HG03175 (cell line): Measurements from ENCODE around the gene NOA1.

Source experiments
- ATAC-seq: cut with Tn5 transposase; IDR thresholded peaks from one replicate; pipeline ENCODE4 v1.9.1; 2021; ENCODE audit warnings: mild to moderate bottlenecking, moderate library complexity; ENCODE audit not compliant: unreplicated experiment

NOA1 gene

DNA sequence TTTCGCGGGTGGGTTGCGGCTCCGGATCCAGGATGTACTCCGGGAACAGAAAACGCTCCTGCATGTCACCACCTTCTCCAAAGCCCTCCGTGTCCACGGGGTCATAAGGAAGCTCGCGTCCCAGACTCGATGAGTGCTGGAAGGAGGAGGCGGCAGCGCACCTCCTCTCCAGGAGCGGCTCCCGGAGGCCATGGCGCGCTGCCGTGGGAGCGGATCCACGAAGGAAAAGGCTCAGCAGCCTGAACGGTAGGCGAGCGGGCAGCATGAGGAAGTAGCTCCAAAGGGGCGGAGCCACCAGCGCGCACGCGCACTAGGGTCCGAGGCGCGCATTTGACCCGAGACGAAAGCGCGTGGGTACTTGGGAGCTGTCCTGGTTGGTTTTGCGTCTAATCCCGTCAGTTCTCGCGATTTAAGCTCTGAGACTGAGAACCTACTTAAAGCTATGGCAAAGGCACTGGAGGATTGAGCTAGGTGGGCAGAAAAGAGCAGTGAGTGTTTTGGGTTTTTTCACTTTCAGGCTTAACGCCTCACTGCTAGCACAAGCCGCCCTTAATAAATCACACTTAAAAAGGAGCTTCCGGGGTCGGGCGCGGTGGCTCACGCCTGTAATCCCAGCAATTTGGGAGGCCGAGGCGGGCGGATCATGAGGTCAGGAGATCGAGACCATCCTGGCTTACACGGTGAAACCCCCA lies at the start of gene NOA1:
Gene NOA1 (minus strand): TSS at position 286 of the 692 bp plus-strand sequence. CDS start 21 bp downstream, at position 265.
- ATAC-seq, result peak; percentile 81

- ATAC-seq, result no peak
These were observed 45.7 kb upstream of the NOA1 start for GRCh38 chr4:57023104-57023503.

DNA sequence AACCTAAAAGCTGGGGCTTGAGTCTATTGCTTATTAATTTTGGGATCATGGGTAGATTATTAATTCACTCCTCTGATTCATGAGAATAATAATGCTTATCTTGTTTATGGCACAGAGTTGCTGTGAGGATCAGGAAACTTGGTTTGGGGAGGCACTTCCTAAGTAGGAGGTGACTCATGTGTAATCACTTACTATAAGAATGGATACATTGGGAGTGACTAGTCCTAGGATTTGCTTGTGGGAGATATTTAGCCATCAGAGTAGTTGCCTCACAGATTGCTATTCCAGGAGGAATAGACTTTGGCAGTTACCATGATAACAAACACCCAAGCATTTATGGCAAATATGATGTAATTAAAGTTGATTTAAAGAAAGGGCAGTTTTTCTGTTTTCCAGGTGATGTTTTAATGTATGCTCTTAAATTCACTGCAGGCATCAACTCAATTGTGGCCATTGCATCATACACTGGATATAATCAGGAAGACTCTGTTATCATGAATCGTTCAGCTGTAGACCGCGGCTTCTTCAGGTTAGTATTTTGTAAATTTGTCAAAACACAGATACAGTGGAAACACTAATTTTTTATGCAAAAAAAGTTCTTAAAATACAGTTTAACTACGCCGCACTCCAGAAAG lies 43.2 kb upstream of the NOA1 start:
- no peak for ATAC-seq

- ATAC-seq, result no peak
These were observed 41.6 kb upstream of the NOA1 start for GRCh38 chr4:57018980-57019379.

DNA sequence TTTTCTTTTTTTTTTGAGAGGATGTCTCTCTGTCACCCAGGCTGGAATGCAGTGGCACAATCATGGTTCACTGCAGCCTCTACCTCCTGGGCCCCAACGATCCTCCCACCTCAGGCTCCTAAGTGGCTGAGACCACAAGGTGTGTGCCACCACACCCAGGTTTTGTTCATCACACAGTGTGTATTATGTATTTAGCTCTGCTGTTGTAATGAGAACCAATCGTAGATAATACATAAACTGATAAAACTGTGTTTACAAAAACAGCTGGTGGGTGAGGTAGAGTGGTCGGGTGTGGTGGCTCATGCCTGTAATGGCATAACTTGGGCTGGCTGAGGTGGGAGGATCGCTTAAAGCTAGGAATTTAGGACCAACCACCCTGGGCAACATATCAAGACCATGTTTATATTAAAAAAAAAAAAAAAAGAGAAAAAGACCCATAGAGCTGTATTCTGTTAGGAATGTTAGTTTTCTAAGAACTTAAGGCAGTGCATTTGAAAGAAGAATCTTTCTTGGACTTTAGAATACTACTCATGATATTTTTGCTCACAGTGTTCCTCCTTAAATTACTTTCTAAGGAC lies 36.2 kb upstream of the NOA1 start:
- ATAC-seq, result no peak

GRCh38 chr4:56999751-57000150 lies 22.3 kb upstream of the NOA1 start:
- no peak for ATAC-seq

- no peak for ATAC-seq
These were observed 18.1 kb upstream of the NOA1 start for GRCh38 chr4:56995525-56995924.

DNA sequence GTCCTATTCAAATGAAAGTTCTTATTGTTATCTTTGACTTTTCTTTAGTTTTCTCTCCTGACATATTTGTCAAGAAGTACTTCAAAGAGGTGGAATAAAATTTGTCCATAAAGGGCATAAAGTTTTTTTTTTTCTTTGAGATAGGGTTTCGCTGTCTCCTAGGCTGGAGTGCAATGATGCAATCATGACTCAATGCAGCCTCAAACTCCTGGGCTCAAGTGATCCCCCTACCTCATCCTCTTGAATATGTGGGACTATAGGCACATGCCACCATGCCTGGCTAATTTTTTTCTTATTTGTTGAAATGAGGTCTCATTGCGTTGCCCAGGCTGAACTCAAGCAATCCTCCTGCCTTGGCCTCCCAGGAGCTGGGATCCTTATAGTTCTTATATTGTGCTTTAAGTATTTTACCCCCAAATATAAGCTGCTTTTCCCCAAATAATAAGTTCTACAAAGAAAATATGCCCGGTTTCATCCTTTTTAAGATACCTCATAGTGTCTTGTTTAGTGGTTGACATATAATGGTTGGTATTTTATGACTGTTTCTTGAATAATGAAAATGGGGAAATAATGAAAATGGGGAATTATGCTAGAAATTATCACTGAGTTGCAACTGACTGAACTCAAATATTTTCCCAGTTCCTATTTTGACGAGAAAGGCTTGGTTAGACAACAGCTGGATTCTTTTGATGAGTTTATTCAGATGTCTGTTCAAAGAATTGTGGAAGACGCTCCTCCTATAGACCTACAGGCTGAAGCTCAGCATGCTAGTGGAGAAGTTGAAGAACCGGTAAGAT lies 12.9 kb upstream of the NOA1 start:
- ATAC-seq, result no peak

DNA sequence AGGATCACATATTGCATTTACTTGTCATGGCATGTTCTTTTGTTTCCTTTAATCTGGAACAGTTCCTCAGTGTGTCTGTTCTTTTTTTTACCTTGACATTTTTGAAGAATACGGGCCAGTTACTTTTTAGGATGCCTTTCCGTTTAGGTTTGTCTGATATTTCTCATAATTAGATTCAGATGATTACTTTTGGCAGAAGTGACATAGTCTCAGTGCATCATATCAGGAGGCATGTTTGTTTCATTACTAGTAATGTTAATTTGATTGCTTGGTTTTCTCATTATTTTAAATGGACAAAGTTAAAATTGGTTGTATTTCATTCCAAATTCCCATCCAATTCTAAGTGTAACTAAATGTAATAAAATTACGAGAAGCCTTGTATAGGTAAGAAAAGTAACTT lies 9.5 kb upstream of the NOA1 start:
- ATAC-seq, result no peak

- ATAC-seq, result no peak
These were observed 8.8 kb upstream of the NOA1 start for GRCh38 chr4:56986192-56986591.

GRCh38 chr4:56981795-56982201 lies 4.4 kb upstream of the NOA1 start:
- ATAC-seq, result no peak

GRCh38 chr4:56979421-56980072 lies 2.1 kb upstream of the NOA1 start:
- ATAC-seq, result no peak

- ATAC-seq, result peak; percentile 43
These were observed 1.4 kb upstream of the NOA1 start, which contains the start of gene POLR2B for GRCh38 chr4:56978750-56979303. TSS of gene POLR2B (plus strand) at chr4:56978896. CDS start at chr4:56978986, 90 bp downstream.

DNA sequence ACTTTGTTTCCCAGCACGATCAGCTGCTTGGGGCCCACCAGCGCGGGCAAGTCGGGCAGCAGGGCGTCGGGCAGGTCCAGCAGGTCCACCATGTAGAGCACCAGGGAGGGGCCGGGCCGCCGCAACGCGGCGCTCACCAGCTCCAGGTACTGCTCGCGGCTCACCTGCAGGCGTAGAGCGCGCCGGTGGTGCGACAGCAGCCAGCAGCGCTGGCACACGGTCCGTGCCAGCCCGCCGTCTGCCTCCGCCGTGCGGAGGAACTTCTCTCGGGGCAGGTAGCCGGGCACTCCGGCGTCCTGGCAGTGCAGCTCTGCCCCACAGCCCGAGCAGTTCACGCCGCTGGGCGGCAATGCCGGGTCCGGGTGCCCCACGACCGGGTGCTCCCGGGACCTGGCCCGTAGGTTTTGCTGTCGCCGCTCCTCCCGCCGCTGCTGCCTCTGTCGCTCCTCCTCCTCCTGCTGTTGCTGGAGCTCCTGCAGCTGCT lies 527 bp downstream of the NOA1 start:
- peak; percentile 30 for ATAC-seq

DNA sequence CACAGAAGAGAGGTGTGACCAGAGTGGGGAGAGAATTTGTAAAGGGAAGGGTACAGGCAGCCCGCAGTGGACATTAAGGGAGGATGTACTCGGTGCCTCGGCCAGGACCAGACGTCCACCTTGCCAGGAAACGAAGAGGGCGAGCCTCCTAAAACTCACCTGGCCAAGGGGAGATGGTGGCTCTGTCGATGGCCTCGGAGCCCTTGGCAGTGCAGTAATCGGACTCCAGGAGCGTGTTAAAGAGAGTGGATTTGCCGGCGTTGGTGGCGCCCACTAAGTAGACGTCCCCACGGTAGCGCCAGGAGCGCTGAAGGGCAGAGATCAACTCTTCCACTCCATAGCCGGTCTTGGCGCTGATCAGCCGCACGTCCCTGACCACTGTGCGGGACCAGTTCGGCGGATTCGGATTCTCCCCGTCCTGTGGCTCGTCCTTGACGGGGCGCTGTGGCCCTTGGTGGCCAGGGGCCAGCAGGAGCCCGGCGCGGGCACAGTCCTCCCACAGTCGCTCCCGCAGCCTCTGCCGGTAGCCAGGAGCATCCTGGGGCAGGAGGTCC lies 1.0 kb downstream of the NOA1 start:
- no peak for ATAC-seq

- no peak for ATAC-seq
These were observed 4.1 kb downstream of the NOA1 start for GRCh38 chr4:56973336-56973735.

GRCh38 chr4:56972809-56973208 lies 4.6 kb downstream of the NOA1 start:
- no peak for ATAC-seq

DNA sequence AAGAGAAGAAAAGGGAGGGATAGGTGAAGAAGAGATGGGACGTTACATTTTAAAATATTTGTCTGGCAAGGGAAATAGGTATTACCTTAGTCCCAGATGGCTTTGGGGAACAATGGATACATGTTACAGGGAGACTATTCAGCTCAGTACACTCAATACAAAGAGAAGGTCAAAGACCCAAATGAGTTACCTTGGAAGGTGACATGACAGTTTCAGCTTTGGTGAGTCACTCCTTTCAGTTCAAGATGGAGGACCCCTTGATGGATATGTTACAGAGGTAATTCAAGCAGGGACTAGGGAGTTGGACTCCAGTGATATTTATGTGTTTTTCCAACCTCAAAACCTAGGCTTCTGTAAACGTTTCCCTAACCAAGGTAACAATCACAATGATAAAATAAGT lies 5.0 kb downstream of the NOA1 start:
- no peak for ATAC-seq

DNA sequence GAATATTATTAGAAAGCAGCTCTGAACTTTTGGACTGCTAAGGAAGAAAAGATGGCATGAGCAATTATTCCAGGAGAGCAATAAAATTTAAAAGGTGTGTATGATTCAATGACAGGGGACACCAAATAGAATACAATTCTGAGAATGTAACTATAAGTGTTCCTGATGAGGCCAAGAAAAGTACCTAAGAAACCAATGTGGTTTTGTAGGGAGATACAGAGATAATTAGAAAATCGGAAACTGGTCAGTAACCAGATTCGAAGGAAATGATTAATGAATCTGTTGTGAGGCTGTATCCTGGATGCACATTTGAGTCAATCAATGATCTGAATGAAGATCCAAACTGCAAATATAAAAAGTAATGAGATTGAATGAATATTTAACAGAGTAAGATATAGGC lies 6.0 kb downstream of the NOA1 start:
- ATAC-seq, result no peak

- ATAC-seq, result no peak
These were observed 16.3 kb downstream of the NOA1 start for GRCh38 chr4:56961107-56961500.
